ENCODE results near the gene CDHR2. TPM values are rescaled to one million over a fixed set of nuclear protein-coding genes. Genes with fewer than 3 reads are reported as not detected.

The CDHR2 gene
- total RNA-seq, 1 donor from 2014 or later, result 0.43 TPM

- no peaks in the 10 kb centered on the region for H3K9me3 Mint-ChIP-seq (ENCODE audit: unreplicated experiment)
These were observed 56.9 kb downstream of the CDHR2 start for GRCh38 chr5:176606032-176606431.

GRCh38 chr5:176606875-176607274 lies 57.7 kb downstream of the CDHR2 start:
- Mint-ChIP-seq H3K4me3 (ENCODE audit: unreplicated experiment) (no peak overlapping the region), H3K27me3 (ENCODE audit: unreplicated experiment) (no peaks in the 10 kb centered on the region), H3K4me1 (ENCODE audit: unreplicated experiment) (peaks cover 8% of the 10 kb centered on the region), H3K36me3 (ENCODE audit: unreplicated experiment) (no peaks in the 10 kb centered on the region), H3K27ac (ENCODE audit: unreplicated experiment) (no peak overlapping the region), H3K9me3 (ENCODE audit: unreplicated experiment) (no peaks in the 10 kb centered on the region)
- no peak for TF ChIP-seq CTCF (IDR thresholded peaks at IDR 0.05)
- DNase-seq (ENCODE audit: extremely low spot score, unreplicated experiment), result no peak

More at GRCh38 chr5:176606032-176606431, 56.9 kb downstream of the CDHR2 start:
- no peak for TF ChIP-seq CTCF (IDR thresholded peaks at IDR 0.05)
- Mint-ChIP-seq H3K4me1 (ENCODE audit: unreplicated experiment) (peaks cover 6% of the 10 kb centered on the region), H3K27ac (ENCODE audit: unreplicated experiment) (no peak overlapping the region), H3K4me3 (ENCODE audit: unreplicated experiment) (no peak overlapping the region), H3K27me3 (ENCODE audit: unreplicated experiment) (no peaks in the 10 kb centered on the region), H3K36me3 (ENCODE audit: unreplicated experiment) (no peaks in the 10 kb centered on the region)
- DNase-seq (ENCODE audit: extremely low spot score, unreplicated experiment), result no peak

GRCh38 chr5:176608142-176608705 lies 59.1 kb downstream of the CDHR2 start:
- Mint-ChIP-seq H3K4me3 (ENCODE audit: unreplicated experiment) (peak overlapping the region; percentile 82), H3K4me1 (ENCODE audit: unreplicated experiment) (peaks cover 8% of the 10 kb centered on the region), H3K27me3 (ENCODE audit: unreplicated experiment) (no peaks in the 10 kb centered on the region), H3K9me3 (ENCODE audit: unreplicated experiment) (no peaks in the 10 kb centered on the region), H3K36me3 (ENCODE audit: unreplicated experiment) (no peaks in the 10 kb centered on the region), H3K27ac (ENCODE audit: unreplicated experiment) (no peak overlapping the region)
- TF ChIP-seq CTCF (IDR thresholded peaks at IDR 0.05), result no peak
- no peak for DNase-seq (ENCODE audit: extremely low spot score, unreplicated experiment)

GRCh38 chr5:176608937-176609723 lies 60.0 kb downstream of the CDHR2 start:
- no peaks in the 10 kb centered on the region for H3K9me3 Mint-ChIP-seq (ENCODE audit: unreplicated experiment)
- no peak for TF ChIP-seq CTCF (IDR thresholded peaks at IDR 0.05)
- H3K4me1 Mint-ChIP-seq (ENCODE audit: unreplicated experiment), result peaks cover 9% of the 10 kb centered on the region
- no peak overlapping the region for H3K27ac Mint-ChIP-seq (ENCODE audit: unreplicated experiment)
- H3K36me3 Mint-ChIP-seq (ENCODE audit: unreplicated experiment), result no peaks in the 10 kb centered on the region
- H3K27me3 Mint-ChIP-seq (ENCODE audit: unreplicated experiment), result no peaks in the 10 kb centered on the region
- H3K4me3 Mint-ChIP-seq (ENCODE audit: unreplicated experiment), result peak overlapping the region; percentile 82
- peak; percentile 81 for DNase-seq (ENCODE audit: extremely low spot score, unreplicated experiment)

DNA sequence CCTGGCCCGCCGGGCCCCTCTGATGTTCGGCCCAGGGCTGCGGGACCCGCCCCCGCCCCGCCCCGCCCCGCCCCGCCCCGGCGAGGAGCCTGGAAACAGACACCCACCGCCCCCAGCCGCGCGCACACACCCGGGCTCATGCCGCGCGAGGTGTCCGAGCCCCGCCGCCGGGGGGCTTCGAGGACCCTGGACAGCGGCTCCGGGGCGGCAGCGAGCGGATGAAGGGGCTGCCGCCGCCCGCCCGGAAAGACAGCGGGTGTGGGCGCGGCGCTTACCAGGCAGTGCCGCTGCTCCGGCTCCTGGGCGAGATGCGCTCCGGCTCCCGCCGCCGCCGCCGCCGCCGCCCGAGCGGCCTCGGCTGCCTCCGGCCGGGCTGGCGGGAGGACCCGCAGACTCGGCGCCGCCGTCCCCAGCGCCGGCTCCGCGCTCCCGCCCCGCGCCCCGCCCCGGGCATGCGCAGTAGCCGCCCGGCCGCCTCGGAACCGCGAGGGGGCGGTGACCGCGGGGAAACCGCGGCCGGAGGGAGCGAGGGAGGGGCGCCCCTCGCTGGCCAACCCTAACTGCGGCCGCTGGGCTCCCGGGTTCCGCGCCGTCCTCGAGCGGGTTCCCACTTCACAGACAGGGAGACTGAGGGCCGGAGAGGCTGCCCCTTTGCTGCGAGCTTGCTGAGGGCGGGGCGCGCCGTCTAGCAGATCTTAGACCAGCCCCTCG lies 60.7 kb downstream of the CDHR2 start, which contains the start of gene GPRIN1:
TSS of gene GPRIN1 (minus strand) at position 433 of the 711 bp plus-strand sequence. CDS start 10,322 bp downstream, outside the sequence.
- H3K36me3 Mint-ChIP-seq (ENCODE audit: unreplicated experiment), result no peaks in the 10 kb centered on the region
- H3K27ac Mint-ChIP-seq (ENCODE audit: unreplicated experiment), result no peak within 1 kb of the TSS
- H3K4me3 Mint-ChIP-seq (ENCODE audit: unreplicated experiment), result peak within 1 kb of the TSS; percentile 82
- no peaks in the 10 kb centered on the region for H3K27me3 Mint-ChIP-seq (ENCODE audit: unreplicated experiment)
- peak; percentile 91 for DNase-seq (ENCODE audit: extremely low spot score, unreplicated experiment)
- peaks cover 10% of the 10 kb centered on the region for H3K4me1 Mint-ChIP-seq (ENCODE audit: unreplicated experiment)
- no peaks in the 10 kb centered on the region for H3K9me3 Mint-ChIP-seq (ENCODE audit: unreplicated experiment)
- peak; percentile 50 for TF ChIP-seq CTCF (IDR thresholded peaks at IDR 0.05)
